22Rv1 (cell line): ENCODE results near the gene LIMK2.
"Not testable (repeated sequence)": the region's sequence is repeated elsewhere in the genome, so short reads cannot be mapped to it uniquely, and the experiment has no call there.

Source experiments
- H3K27ac ChIP-seq: fragments of 450-650 bp; 2 replicates; pipeline ENCODE4 v1.5.1; 2017
- CTCF ChIP-seq: fragments of 450-650 bp; IDR thresholded peaks from 2 replicates; pipeline ENCODE4 v1.5.1; 2017; ENCODE audit warnings: mild to moderate bottlenecking
- ZFX ChIP-seq: fragments of 450-650 bp; IDR thresholded peaks from 2 replicates; pipeline ENCODE4 v1.6.1; 2017; ENCODE audit warnings: antibody characterized with exemption, borderline replicate concordance

Gene LIMK2

DNA sequence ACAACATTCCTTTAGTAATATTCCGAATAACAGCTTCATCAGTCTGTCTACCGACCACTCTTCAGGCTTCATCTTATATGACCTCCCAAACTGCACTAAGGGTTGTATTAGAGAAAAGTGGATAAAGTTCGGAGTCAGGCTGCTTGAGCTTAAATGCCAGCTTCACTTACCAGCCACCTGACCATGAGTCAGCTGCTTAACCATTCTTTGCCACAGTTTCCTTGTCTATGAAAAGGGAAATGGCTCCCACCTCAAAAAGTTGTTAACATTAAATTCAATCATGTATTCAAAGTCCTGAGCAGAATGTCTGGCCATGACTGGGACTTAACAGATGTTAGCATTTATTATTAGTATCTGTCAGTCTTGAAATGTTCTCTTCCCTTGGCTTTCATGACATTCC lies 20.9 kb downstream of the LIMK2 start:
- H3K27ac ChIP-seq = peak overlapping the region; percentile 25; the same call in 1 of the 2 replicates
- TF ChIP-seq CTCF = no peak
- no peak for TF ChIP-seq ZFX

- no peak for TF ChIP-seq ZFX
- TF ChIP-seq CTCF = no peak
- H3K27ac ChIP-seq = no peak overlapping the region
Measured at GRCh38 chr22:31235081-31235480, 23.0 kb downstream of the LIMK2 start.

GRCh38 chr22:31236044-31236443 lies 23.9 kb downstream of the LIMK2 start:
- H3K27ac ChIP-seq = not testable (repeated sequence)

DNA sequence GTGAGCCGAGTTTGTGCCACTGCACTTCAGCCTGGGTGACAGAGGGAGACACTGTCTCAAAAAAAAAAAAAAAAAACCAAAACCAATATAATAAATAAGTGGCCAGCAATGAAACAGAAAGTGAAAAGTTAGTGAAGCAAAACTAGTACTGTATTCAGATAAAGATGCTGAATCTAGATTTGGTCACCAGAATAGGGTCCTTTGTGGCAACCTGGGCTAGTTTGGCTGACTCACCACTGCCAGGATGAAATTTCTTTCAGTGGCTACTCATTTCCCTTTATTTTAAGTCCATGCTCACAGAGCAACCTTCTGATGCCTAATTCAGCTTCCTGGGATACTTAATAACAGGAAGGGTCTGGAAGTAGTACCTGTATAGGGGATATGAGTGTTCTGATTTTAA lies 26.0 kb downstream of the LIMK2 start:
- no peak overlapping the region for H3K27ac ChIP-seq
- TF ChIP-seq ZFX (no peak), CTCF (no peak)

GRCh38 chr22:31239771-31240370 lies 27.8 kb downstream of the LIMK2 start:
- H3K27ac ChIP-seq = 0 out of 2 replicates have a peak overlapping the region, but pooled peaks have one; percentile 8
- TF ChIP-seq CTCF (no peak), ZFX (no peak)

GRCh38 chr22:31241200-31241599 lies 29.1 kb downstream of the LIMK2 start:
- TF ChIP-seq ZFX = no peak
- no peak for TF ChIP-seq CTCF

GRCh38 chr22:31241936-31242335 lies 29.8 kb downstream of the LIMK2 start:
- TF ChIP-seq ZFX = no peak
- 0 out of 2 replicates have a peak, but pooled peaks have one; percentile 7 for TF ChIP-seq CTCF
- H3K27ac ChIP-seq = 0 out of 2 replicates have a peak overlapping the region, but pooled peaks have one; percentile 20

More at GRCh38 chr22:31241200-31241599, 29.1 kb downstream of the LIMK2 start:
- H3K27ac ChIP-seq = 0 out of 2 replicates have a peak overlapping the region, but pooled peaks have one; percentile 20

DNA sequence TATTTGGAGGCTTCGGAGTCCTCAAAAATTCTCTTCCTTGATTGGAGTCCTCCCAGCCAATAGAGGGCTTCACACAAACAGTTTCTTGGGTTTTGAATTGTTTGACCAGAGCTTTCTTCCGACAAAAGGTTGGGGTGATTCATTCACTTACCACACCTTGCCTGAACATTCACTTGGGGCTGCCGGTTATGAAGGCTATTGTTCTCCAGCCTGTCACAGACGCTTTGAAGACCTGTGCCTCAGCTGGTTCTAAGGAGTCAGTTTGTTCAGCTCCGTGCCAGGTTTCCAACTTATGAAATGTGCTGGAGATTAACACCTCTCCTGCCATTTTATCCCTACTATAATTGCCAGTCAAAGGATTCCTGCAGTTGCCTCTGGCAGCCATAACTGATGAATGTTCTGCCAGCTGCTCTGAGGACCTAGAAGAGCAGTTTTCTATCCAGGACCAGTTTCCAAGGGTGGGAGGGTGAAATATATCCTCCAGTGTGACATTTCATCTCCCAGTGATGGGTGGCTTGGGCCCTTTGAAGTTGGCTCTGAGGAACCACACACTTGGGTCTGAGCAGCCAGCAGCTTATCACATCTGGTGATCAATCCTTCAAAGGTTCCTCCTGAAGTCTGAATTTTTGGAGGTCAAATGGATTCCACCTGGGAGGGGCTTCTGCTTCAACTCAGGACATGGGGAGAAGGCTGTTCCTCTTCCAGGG lies 31.4 kb downstream of the LIMK2 start:
- peak overlapping the region; percentile 20; the same call in 1 of the 2 replicates for H3K27ac ChIP-seq
- TF ChIP-seq CTCF = no peak
- TF ChIP-seq ZFX = no peak
